Heart left ventricle (tissue), 16 donors: ENCODE measurements around the gene CCDC70. TPM values are rescaled to one million over a fixed set of nuclear protein-coding genes. Genes with fewer than 3 reads are reported as not detected.

ENCODE experiments used
- ATAC-seq, 4 donors: fragments of 200-7000 bp; cut with Tn5 transposase; one replicate each; pipeline ENCODE4 v1.9.1; 2020 to 2022; ENCODE audit warnings: moderate library complexity in 4 of 4, mild to moderate bottlenecking in 3 of 4, moderate number of reproducible peaks in 1 of 4
- DNase-seq, 5 donors: peaks; one replicate each; pipeline ENCODE4 v3.0.0-alpha.2; 2020
- H3K27ac ChIP-seq, 12 donors: fragments of 200-600 bp; sonication (generic) in 4 of 12; one replicate each; pipeline versions ENCODE4 v1.5.0 to v1.8.0; 2016 to 2022; ENCODE audit warnings: mild to moderate bottlenecking in 2 of 12
- H3K27me3 ChIP-seq, 9 donors: fragments of 200-600 bp; sonication (generic) in 2 of 9; one replicate each; pipeline versions ENCODE4 v1.5.1 to v1.8.0; 2016 to 2022; ENCODE audit warnings: mild to moderate bottlenecking in 3 of 9
- H3K36me3 ChIP-seq, 9 donors: fragments of 200-600 bp; sonication (generic) in 2 of 9; one replicate each; pipeline versions ENCODE4 v1.5.0 to v1.8.0; 2018 to 2022; ENCODE audit warnings: mild to moderate bottlenecking in 2 of 9
- H3K4me1 ChIP-seq, 12 donors: fragments of 200-600 bp; sonication (generic) in 4 of 12; one replicate each; pipeline versions ENCODE4 v1.5.0 to v1.8.0; 2016 to 2022; ENCODE audit warnings: mild to moderate bottlenecking in 3 of 12
- H3K4me3 ChIP-seq, 12 donors: fragments of 200-600 bp; sonication (generic) in 4 of 12; one replicate each; pipeline versions ENCODE4 v1.5.0 to v1.8.0; 2017 to 2022; ENCODE audit warnings: mild to moderate bottlenecking in 9 of 12, moderate library complexity in 4 of 12
- H3K9me3 ChIP-seq, 12 donors: fragments of 200-600 bp; sonication (generic) in 4 of 12; one replicate each; pipeline versions ENCODE4 v1.5.0 to v1.8.0; 2016 to 2022; ENCODE audit warnings: mild to moderate bottlenecking in 1 of 12
- CTCF ChIP-seq, 12 donors: fragments of 200-600 bp; sonication (generic) in 4 of 12; IDR thresholded peaks; one replicate each; pipeline versions ENCODE4 v1.5.0 to v1.8.0; 2018 to 2022; ENCODE audit warnings: antibody characterized with exemption in 12 of 12, mild to moderate bottlenecking in 5 of 12
- POLR2A ChIP-seq, 2 donors: fragments of 450-650 bp; IDR thresholded peaks; one replicate each; pipeline ENCODE4 v1.6.1; 2017; ENCODE audit warnings: antibody characterized with exemption in 2 of 2, mild to moderate bottlenecking in 2 of 2, moderate library complexity in 2 of 2
- WGBS, 4 donors: extraction: QIAGEN DNeasy Blood & Tissue Kit in 2 of 4; methylation state at CpG; one replicate each; pipeline versions ENCODE4 v1.1.5 to v1.1.7; 2013 to 2018; 5-methylcytosine and 5-hydroxymethylcytosine counted together
- intact Hi-C, 10 donors: fragments of 100-400 bp; cut with DNase I; formaldehyde crosslinking; loops; one replicate each; pipeline versions ENCODE4 v1.11.1 to v1.14.2; 2022
- polyA plus RNA-seq, 2 donors: library from polyadenylated mRNA; stranded (reverse); fragments of 200-250 nt; gene quantifications; one replicate each; pipeline ENCODE4 v1.2.3, GENCODE V29; 2013
- total RNA-seq, 9 donors: library from RNA; depleted of rRNA in 2 of 9; stranded (reverse); fragments of >200 nt in 2 of 9; fragmentation: NEBNext Ultra II Directional in 3 of 9; extraction: Animal tissue kit (Norgen Biotek cat#: 25700) in 3 of 9; gene quantifications; one replicate each; pipeline versions ENCODE4 v1.1.0 to v1.2.4, GENCODE V29; 2016 to 2023
- donor health status: ischemic (EF 13 %, LVEDD 7.1; RV severe dilation, severe dysfunction).
- donor health status: healthy with polysubstance abuse.
- donor health status: DM: no; HTN: yes; CAD: no.
- donor health status: DM: no; HTN: no; CAD: no.
- donor health status: ischemic (EF 25% LVEDD 6.9; RV normal size, moderate dysfunction).
- donor health status: ischemic (EF 25% LVEDD 5.7; RV mildly dilated, moderate dysfunction).
- donor health status: healthy.
- donor health status: DM: yes; HTN: yes; CAD: no.
- donor health status: ischemic (EF 35%, LVEDD 5.7; RV mildly dilated, moderate dysfunction).
- donor health status: nonischemic (EF 11% LVEDD 7.7; RV severe dilation, severe dysfunction).
- donor health status: DM: yes; HTN: yes; CAD: no.
- donor health status: PGD.
- donor health status: ischemic (EF 29% LVEDD 5.4; RV normal size, mild dysfunction).
- donor health status: nonischemic (EF 23%, LVEDD 6.1; RV moderate dilation, normal function).

The CCDC70 gene
- total and polyA plus RNA-seq, 11 donors = not detected

GRCh38 chr13:51828730-51829567, 32.8 kb upstream of the CCDC70 start:
- TF ChIP-seq POLR2A (IDR thresholded peaks at IDR 0.05) (no peak), CTCF (IDR thresholded peaks at IDR 0.05) (no peak)
- Histone ChIP-seq H3K4me1 (peaks cover 3 to 50% (median 33%) of the 10 kb centered on the region in 12 donors), H3K4me3 (no peak overlapping the region), H3K36me3 (no peaks in the 10 kb centered on the region), H3K27ac (no peak overlapping the region), H3K27me3 (no peaks in the 10 kb centered on the region), H3K9me3 (no peaks in the 10 kb centered on the region)
- intact Hi-C loops = no loop called here
- ATAC-seq (no peak), DNase-seq (no peak)
- 87 to 93% (median 91%) methylated on average over 8 of the region's 8 CpGs for WGBS, 4 donors

DNA sequence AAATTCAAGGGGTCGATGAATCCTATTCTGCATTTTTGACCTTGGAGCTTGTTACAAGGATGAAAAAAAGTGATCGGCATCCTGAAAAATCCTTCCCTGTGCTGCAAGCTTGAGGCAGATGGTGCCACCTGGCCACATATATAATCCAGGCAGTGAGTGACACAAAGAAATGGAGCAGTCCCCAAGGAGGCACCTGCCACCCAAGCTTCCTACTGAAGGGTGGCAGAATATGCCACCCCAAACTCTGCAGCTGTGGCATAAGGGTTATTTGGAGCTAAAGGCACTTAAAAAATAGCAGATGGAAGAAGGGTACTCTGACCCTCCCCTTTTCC, 32.2 kb upstream of the CCDC70 start:
- no peak for TF ChIP-seq POLR2A (IDR thresholded peaks at IDR 0.05)
- TF ChIP-seq CTCF (IDR thresholded peaks at IDR 0.05) = no peak
- intact Hi-C loops = no loop called here
- DNase-seq = no peak
- Histone ChIP-seq H3K4me1 (peaks cover 3 to 44% (median 29%) of the 10 kb centered on the region in 12 donors), H3K27me3 (no peaks in the 10 kb centered on the region), H3K9me3 (no peaks in the 10 kb centered on the region), H3K4me3 (no peak overlapping the region), H3K36me3 (no peaks in the 10 kb centered on the region), H3K27ac (no peak overlapping the region)
- ATAC-seq = no peak
- 89 to 91% (median 90%) methylated on average over 2 of the region's 2 CpGs for WGBS, 4 donors

DNA sequence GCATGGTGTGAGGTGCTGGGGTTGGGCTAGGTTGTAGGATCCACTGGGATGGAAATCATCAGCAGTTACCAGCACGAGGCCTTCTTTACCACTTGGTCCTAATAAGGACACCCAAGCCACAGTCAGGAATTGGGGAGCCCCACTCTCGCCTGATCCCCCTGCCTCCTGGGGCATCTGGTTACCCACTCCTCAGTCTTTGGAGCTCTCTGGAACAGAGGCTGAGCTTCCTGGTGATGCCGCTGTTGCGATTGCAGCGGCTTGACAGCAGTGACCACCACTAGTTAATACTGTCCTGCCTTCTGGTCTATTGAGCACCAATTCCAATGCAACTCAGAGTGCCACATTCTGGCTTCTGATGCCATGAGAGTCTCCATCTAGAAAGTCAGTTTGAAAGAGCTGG, 30.2 kb upstream of the CCDC70 start:
- intact Hi-C loops = no loop called here
- ATAC-seq = no peak
- no peak for TF ChIP-seq CTCF (IDR thresholded peaks at IDR 0.05)
- no peak for TF ChIP-seq POLR2A (IDR thresholded peaks at IDR 0.05)

DNA sequence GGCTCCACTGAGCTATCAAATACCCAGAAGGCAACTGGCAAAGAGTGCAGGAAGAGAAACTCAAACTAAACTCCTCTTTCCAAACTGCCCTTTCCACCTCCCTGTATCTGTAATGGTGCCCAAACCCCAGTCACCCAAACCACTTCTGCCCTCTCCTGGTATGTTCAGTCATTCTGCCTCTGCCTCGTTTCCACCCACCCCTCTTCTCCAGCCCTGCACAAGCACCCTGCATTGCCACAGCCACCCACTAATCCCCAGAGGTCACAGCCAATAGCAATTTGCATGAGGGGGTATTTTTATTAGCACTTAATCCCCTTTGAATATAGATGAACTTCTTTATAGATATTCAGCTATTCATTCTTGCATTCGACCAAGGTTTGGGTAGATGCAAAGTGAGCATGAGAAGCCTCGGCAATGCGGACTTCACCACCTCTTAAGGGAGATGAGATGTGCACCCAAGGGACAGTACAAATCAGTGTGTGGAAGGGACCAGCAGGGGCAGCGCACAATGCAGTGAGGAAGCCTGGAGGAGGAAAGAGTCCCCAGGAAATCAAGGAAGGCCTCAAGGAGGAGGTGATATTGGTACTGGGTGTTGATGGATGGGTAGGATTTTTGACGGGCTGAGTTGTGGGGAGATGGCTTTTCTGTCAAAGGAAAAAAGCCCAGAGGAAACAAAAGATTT, 29.2 kb upstream of the CCDC70 start:
- intact Hi-C loops = loop anchor here in 2 of 10 donors (1.0 to 2.0 kb wide), 2 partner anchors 17 to 18 kb away; no protein-coding TSS in a partner anchor
- DNase-seq = peak in 4 of 5 donors; percentile 47 to 54 (median 51)
- WGBS, 4 donors = 71 to 74% (median 73%) methylated on average over 6 of the region's 6 CpGs

More for the DNA sequence above, 30.2 kb upstream of the CCDC70 start:
- no peak overlapping the region for H3K4me3 ChIP-seq
- no peaks in the 10 kb centered on the region for H3K27me3 ChIP-seq
- WGBS, 4 donors = 92 to 95% (median 94%) methylated on average over 5 of the region's 5 CpGs
- H3K9me3 ChIP-seq = no peaks in the 10 kb centered on the region
- H3K27ac ChIP-seq = no peak overlapping the region
- DNase-seq = no peak
- H3K36me3 ChIP-seq = no peaks in the 10 kb centered on the region
- peaks cover 0 to 25% (median 12%) of the 10 kb centered on the region in 12 donors for H3K4me1 ChIP-seq

More for the DNA sequence above, 29.2 kb upstream of the CCDC70 start:
- Histone ChIP-seq H3K27ac (no peak overlapping the region), H3K36me3 (no peaks in the 10 kb centered on the region), H3K4me1 (peaks cover 0 to 14% (median 3%) of the 10 kb centered on the region in 12 donors), H3K4me3 (no peak overlapping the region), H3K9me3 (no peaks in the 10 kb centered on the region), H3K27me3 (no peaks in the 10 kb centered on the region)
- peak; percentile 87 to 93 (median 90) for ATAC-seq
- peak; percentile 24 to 63 (median 50) for TF ChIP-seq CTCF (IDR thresholded peaks at IDR 0.05)
- no peak for TF ChIP-seq POLR2A (IDR thresholded peaks at IDR 0.05)
